ENCODE data around the gene SZT2. TPM values are rescaled to one million over a fixed set of nuclear protein-coding genes. Genes with fewer than 3 reads are reported as not detected.

Gene SZT2
- total RNA-seq, 1 donor from 2014 or later, result 17.0 TPM

DNA sequence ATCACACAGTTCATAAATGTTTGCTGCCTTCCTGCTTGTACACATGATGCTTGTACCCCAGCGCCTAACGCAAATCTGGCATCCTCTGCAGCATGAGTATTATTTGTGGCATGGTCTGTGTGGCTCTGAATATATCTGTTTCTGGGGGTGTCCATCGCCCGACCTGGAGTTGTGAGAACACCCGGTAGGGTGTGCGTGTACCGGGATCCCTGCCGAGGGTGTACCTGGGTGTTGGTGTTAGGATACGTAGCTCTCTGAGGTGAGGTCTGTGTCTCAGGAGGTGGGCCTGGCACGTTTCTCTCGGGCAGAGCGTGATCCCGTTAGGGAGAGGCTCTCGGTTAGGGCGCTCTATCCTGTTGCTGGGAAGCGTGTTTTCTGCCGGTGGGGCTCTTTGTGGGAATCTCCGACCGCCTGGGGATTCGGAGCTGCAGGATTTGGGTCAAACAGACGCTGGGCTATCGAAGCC, 41.3 kb upstream of the SZT2 start:
- DNase-seq (ENCODE audit: low read depth), result no peak
- TF ChIP-seq, protein P1, sequence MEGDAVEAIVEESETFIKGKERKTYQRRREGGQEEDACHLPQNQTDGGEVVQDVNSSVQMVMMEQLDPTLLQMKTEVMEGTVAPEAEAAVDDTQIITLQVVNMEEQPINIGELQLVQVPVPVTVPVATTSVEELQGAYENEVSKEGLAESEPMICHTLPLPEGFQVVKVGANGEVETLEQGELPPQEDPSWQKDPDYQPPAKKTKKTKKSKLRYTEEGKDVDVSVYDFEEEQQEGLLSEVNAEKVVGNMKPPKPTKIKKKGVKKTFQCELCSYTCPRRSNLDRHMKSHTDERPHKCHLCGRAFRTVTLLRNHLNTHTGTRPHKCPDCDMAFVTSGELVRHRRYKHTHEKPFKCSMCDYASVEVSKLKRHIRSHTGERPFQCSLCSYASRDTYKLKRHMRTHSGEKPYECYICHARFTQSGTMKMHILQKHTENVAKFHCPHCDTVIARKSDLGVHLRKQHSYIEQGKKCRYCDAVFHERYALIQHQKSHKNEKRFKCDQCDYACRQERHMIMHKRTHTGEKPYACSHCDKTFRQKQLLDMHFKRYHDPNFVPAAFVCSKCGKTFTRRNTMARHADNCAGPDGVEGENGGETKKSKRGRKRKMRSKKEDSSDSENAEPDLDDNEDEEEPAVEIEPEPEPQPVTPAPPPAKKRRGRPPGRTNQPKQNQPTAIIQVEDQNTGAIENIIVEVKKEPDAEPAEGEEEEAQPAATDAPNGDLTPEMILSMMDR (IDR thresholded peaks at IDR 0.05; ENCODE audit: insufficient read depth, low read length, poor library complexity, severe bottlenecking), result no peak
- no peaks in the 10 kb centered on the region for H3K36me3 ChIP-seq (ENCODE audit: control insufficient read depth, insufficient read depth, low read length)
- peak overlapping the region; percentile 55 for H3K4me3 ChIP-seq (ENCODE audit: low read depth, low read length)
- H3K27me3 ChIP-seq (ENCODE audit: control insufficient read depth, insufficient read depth, low read length), result no peaks in the 10 kb centered on the region

DNA sequence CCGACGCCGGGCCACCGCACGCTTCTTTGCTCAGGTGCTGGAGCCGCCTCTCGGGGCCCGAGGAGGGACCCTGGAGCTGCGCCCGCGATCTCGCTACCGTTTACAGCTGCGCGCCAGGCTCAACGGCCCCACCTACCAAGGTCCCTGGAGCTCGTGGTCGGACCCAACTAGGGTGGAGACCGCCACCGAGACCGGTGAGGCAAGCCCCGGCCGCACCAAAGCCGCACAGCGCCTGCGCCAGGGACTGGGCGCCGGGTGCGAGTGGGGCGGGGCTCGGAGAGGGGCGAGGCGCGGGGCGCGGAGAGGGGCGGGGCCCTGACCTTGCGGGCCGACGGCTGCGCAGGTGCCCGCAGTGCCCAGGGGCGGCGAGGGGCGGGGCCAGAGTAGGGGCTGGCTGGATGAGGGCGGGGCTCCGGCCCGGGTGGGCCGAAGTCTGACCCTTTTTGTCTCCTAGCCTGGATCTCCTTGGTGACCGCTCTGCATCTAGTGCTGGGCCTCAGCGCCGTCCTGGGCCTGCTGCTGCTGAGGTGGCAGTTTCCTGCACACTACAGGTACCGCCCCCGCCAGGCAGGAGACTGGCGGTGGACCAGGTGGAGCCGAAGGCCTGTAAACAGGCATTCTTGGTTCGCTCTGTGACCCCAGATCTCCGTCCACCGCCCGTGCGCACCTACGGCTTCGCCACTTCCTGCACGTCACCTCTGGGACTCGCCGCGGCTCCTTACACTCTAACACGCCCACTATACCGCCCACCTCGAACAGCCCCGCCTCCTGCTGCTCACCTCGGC, 40.7 kb upstream of the SZT2 start:
- no peak for DNase-seq (ENCODE audit: low read depth)
- Histone ChIP-seq H3K27me3 (ENCODE audit: control insufficient read depth, insufficient read depth, low read length) (no peaks in the 10 kb centered on the region), H3K36me3 (ENCODE audit: control insufficient read depth, insufficient read depth, low read length) (no peaks in the 10 kb centered on the region), H3K4me3 (ENCODE audit: low read depth, low read length) (peak overlapping the region; percentile 55)
- TF ChIP-seq, protein P1 (IDR thresholded peaks at IDR 0.05; ENCODE audit: insufficient read depth, low read length, poor library complexity, severe bottlenecking), result no peak

DNA sequence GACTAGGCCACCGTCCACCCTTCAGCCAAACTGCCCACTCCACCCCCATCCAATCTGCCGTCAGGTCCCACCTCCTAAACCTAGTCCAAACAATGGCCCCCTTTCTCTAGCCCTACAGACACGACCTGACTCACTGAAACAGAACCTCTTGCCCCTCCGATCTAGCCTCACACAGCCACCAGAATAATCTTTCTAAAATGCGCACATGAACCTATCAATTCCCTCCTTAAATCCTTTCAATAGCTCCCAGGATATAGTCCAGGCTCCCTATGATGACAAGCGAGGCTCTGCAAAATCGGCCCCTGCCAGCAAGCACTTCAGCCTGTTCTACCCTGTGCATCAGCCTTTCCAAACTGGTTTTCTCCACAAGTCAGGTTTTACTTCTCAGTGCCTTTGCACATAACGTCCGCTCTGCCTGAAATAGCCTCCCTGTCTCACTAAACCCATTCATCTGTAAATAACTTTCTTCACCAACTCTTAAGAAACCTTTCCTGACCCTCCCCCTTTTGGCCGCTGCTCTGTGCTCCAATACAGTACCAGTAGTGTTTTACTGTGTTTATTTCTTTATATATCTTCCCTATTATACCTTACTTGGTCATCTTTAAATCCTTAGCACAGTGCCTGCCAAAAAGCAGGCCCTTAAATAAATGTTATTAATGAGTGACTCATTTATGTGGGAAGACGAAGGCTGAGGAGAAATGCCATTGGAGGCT, 39.9 kb upstream of the SZT2 start:
- TF ChIP-seq, protein P1 (IDR thresholded peaks at IDR 0.05; ENCODE audit: insufficient read depth, low read length, poor library complexity, severe bottlenecking), result no peak
- DNase-seq (ENCODE audit: low read depth), result no peak

GRCh38 chr1:43350976-43351375, 38.7 kb upstream of the SZT2 start:
- H3K27me3 ChIP-seq (ENCODE audit: control insufficient read depth, insufficient read depth, low read length), result no peaks in the 10 kb centered on the region
- no peaks in the 10 kb centered on the region for H3K36me3 ChIP-seq (ENCODE audit: control insufficient read depth, insufficient read depth, low read length)
- H3K4me3 ChIP-seq (ENCODE audit: low read depth, low read length), result no peak overlapping the region
- DNase-seq (ENCODE audit: low read depth), result no peak
- TF ChIP-seq, protein P1 (IDR thresholded peaks at IDR 0.05; ENCODE audit: insufficient read depth, low read length, poor library complexity, severe bottlenecking), result no peak

More for the DNA sequence above, 39.9 kb upstream of the SZT2 start:
- Histone ChIP-seq H3K27me3 (ENCODE audit: control insufficient read depth, insufficient read depth, low read length) (no peaks in the 10 kb centered on the region), H3K4me3 (ENCODE audit: low read depth, low read length) (peak overlapping the region; percentile 55), H3K36me3 (ENCODE audit: control insufficient read depth, insufficient read depth, low read length) (no peaks in the 10 kb centered on the region)

DNA sequence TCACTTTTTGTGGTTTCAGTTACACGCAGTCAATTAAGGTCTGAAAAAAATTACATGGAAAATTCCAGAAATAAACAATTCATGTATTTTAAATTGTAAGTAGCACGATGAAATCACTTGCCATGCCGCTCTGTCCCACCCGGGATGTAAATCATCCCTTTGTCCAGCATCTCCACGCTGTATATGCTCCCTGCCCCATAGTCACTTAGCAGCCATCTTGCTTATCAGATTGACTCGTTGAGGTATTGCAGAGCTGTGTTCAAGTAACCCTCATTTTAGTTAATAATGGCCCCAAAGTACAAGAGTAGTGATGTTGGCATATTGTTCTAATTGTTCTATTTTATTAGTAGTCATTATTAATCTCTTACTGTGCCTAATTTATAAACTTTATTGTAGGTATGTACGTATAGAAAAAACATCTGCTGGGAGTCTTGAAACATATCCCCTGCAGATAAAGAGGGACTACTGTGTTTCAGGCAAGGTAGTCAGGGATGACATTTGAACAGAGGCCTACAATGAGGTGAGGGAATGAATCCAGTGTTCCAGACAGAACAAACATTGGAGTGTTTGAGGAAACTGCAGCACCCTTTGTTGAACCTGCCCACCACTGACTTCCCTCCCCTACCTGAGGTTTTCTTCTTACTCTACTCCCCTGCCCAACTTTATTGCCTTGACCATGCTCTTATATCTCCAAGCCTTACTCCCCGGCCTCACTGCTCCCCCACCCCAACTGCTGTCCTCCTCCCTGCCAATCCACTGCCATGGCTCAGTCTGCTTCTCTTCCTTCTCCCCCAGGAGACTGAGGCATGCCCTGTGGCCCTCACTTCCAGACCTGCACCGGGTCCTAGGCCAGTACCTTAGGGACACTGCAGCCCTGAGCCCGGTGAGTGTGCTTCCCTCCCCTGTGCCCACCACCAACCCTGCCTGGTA, 38.0 kb upstream of the SZT2 start:
- Histone ChIP-seq H3K36me3 (ENCODE audit: control insufficient read depth, insufficient read depth, low read length) (no peaks in the 10 kb centered on the region), H3K27me3 (ENCODE audit: control insufficient read depth, insufficient read depth, low read length) (no peaks in the 10 kb centered on the region), H3K4me3 (ENCODE audit: low read depth, low read length) (no peak overlapping the region)
- TF ChIP-seq, protein P1 (IDR thresholded peaks at IDR 0.05; ENCODE audit: insufficient read depth, low read length, poor library complexity, severe bottlenecking), result no peak
- DNase-seq (ENCODE audit: low read depth), result no peak

Measured in kidney epithelial cell (primary cell).